SK-N-MC (cell line): ENCODE data around the gene FOXP1.

Experiments
- EZH2 ChIP-seq: fragments of 200-600 bp; sonication (generic); IDR thresholded peaks from one replicate; pipeline ENCODE4 v1.6.1; 2017; ENCODE audit warnings: antibody characterized with exemption
- FOXP2 ChIP-seq: optimal IDR thresholded peaks from 2 replicates; pipeline ENCODE3; 2011; ENCODE audit warnings: mild to moderate bottlenecking, moderate library complexity; ENCODE audit not compliant: insufficient read depth; ENCODE audit errors: extremely low read length, control extremely low read depth
- POLR2AphosphoS5 ChIP-seq: IDR thresholded peaks from 2 replicates; pipeline ENCODE4 v1.6.1; 2012; ENCODE audit warnings: mild to moderate bottlenecking, low read depth, low read length, borderline replicate concordance

DNA sequence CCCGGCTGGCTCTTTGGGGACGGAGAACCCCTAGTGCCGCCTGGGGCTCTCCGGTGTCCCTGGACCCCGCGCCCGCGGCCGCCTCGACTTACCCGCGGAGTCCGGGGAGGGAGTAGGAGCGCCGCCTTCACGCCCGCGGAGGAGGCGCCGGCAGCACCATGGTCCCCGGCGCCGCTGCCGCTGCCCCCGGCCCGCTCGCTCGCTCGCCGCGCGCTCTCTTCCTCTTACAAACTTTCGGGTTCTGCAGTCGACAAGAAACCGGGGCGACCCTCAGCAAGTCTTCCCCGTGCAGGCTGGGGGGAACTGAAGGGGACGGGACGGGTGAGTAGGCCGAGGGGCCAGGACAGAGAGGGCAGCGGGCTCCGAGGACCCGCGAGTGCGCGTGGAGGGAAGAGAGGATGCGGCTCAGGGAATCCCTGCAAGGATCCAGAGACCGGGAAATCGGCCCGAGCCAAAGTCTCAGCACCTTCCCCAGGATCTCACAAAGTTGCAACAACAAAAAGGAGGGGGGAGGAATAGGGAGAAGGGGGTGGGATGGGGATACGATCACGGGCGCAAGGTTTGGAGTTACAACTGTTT lies 2.0 kb downstream of the FOXP1 start:
- TF ChIP-seq POLR2AphosphoS5 (no peak), EZH2 (no peak), FOXP2 (no peak)
